Eye (tissue), 1 donor: ENCODE data around the gene AKR7A3.
"Not testable (repeated sequence)": the region's sequence is repeated elsewhere in the genome, so short reads cannot be mapped to it uniquely, and the experiment has no call there.

Source experiments
- DNase-seq: peaks from one replicate; pipeline ENCODE4 v3.0.0-alpha.2; 2015

The AKR7A3 gene

DNA sequence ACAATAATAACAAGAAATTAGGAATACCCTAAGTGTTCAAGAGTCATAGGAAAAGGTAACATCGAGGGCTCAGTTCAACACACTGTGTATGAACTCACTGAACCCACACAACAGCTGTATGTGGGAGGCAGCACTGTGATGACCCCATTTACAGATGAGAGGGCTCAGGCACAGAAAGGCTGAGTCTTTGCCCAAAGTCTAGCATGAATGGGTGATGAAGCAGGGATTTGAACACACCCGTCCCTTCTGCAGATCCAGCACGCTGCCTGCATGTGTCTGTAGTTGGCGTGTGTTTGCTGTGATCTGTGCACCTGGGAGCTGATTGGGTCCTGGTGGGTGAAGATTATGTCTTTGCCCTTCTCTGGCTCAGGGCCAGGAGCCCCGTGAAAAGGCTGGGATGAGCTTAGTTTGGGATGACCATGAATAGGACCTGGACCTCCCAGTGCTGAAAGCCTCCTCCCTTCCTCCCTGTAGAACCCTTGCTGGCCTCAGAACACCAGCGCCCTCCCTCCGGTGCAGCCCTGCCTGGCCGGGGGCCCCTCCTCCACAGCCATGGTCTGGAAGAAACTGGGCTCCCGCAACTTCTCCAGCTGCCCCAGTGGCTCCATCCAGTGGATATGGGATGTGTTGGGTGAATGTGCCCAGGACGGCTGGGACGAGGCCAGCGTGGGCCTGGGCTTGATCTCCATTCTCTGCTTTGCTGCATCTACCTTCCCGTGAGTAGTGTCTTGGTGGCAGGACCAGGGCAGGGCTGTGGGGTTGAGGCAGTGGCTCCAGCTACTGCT, 28.7 kb upstream of the AKR7A3 start:
- no peak for DNase-seq

DNA sequence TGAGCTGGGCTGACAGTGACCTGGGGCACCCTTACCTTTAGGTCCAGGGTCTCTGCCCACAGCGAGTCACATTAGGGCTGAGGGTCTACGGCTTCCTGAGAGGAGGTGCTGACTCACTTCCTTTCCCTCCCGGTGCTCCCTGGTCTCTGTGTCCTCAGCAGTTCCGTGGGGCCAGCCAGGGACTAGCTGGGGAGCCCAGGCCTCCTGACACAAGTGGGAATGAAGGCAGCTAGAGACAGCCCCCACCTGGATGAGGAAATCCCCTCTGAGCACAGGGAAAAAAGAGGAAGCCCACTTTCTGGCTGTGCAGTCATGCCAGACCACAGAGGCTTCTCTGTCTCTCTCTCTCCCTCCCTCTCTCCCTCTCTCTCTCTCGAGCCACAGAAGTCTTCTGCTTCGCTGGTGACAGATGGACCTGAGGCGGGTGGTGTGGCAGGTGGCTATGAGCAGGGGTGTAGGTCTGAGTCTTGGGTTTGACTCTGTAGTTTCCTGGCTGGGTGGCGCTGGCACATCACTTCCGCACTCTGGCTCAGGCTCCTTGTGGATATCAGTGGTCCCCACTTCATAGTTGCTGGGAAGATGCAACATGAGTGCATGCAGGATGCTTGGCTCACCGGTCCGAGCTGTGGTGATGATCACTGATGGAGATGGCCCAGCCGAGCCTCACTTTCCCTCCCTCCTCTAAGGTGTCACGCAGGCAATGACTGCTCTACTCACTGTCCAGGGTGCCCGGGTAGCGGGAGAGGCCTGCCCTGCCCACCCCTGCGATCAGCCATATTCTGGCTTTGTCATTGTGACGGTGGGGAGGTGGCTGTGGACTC, 27.0 kb upstream of the AKR7A3 start:
- peak; percentile 24 for DNase-seq

DNA sequence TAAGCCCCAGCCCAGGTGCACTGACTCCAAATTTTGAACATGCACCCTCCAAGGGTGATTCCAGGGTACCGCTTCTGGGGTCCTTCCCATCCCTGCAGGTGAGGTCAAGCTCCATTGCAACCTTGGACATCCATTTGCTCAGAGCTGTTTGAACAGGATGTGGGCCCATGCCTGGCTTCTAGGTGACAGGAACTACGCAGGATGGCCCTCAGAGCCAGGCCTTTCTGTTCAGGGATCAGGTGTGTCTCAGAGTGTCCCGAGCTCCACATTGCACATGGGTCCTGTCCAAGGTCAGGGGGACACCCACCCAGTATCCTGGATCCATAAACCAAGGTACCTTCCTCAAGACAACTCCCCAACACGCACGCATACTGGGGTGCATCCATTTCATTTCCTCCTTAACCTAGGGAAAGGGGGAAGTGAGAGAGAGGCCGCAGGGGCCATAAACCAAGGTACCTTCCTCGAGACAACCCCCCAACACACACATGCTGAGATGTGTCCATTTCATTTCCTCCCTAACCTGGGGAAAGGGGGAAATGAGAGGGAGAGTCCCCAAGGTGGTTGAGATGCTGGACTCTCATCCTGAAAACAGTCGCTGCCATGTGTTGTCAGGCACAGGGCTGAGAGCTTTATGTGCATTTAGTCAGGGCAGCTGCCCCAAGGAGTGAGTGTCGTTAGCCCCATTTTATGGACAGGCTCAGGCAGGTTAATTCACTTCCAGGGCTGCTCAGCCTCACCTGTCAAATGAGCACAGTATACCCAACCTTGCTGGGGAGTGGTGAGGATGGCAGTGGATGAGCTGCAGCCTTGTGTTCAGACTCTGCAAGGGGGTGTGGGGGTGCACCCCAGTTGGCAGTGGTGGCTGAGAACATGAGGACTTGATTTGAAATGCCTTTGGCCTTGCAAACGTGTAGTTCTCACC, 25.7 kb upstream of the AKR7A3 start:
- no peak for DNase-seq

DNA sequence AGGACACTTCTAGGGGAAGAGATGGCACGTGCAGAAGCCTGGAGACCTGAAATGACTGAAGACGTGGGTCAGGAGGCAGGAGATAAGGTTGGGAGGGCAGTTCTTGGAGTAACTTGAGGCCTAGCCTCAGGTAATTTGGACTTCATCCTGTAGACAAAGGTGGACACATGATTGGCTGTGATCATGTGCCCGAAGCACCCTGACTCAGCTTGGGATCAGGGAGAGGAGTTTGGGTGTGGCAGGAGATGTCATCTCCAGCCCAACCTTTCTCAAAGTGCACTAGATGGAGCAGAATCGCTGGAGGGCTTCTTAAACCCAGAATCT, 25.0 kb upstream of the AKR7A3 start:
- DNase-seq = no peak

DNA sequence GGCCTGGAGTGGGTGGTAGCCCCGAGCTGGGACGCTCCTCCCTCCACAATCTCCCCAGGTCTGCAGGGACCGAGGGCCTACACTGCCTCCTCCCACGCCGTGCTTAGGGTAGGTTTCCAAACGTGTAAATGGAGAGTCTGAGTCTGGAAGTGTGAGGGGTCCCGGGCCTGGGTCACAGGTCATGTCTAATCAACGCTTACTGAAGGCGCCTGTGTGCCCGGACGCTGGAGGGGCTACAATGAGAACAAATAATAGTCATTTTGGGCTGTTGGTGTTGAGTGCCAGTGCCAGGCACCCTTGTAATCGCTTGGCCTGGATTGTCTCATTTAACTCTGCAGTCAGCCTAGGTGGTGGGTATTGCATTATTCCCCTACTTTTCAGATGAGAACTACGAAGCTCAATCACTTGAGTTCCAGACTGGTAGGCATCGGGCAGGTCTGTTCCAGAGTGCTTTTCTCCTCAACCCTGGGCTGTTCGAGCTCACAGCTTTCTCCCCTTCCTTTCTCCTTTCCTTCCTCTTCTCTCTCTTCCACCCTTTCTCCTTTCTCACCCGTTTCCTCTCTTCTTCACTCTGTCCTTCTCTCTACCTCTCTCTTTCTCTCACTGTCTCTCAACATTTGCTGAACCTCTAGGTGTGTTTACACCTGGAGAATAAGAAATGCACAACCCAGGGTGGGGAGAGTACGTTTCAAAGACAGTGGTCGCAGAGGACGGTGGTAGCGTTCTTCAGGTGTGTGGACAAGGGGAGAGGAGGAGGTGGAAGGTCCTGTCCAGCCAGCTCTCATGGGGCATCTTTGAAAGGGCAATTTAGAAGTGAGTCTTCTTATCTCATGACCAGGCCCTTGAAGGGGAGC, 24.4 kb upstream of the AKR7A3 start:
- no peak for DNase-seq

DNA sequence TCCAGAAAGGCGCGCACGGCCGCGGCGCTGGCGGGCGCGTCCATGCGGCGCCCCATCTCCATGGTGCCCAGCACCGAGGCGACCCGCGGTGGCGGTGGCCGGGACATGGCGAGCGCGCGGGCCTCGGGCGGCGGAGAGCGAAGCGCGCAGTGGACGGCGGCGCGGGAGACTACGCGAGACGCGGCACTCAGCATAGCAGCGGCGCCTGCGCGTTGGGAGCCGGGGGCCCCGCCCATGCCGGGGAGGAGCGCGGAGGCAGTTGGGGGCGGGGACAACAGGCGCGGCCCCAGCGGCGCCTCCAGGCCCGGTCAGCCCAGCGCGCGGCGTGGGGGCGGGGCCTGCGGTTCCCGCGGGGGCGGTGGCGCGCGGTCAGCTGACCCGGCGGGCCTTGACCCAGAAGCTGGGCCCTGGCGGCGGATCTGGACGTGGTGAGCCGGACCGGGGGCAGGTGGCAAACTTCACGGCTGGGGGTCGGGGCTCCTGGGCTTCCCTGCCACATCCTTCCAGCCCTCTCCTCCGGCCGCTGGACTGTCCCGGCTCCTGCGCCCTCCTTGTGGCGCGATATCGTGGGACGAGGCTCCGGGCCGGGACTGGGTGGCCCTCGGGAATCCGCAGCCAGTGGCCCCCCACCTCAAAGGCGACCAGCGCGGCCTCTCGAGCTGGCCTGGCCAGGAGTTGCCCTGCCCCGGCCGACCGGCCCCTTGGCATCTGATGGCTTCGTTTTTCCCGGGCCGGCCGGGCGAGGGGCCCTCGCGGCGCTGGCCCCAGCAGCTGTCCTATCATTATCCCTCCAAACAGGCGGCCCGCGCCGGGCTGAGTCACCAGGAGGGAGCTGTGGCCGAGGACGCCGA, 23.6 kb upstream of the AKR7A3 start, which contains the start of the genes AKR7A2 and SLC66A1:
AKR7A2 (minus strand) TSS at position 214 of the 851 bp plus-strand sequence; CDS start at position 194, 20 bp downstream.
SLC66A1 (plus strand) TSS at position 396 of the 851 bp plus-strand sequence. CDS start 5,352 bp downstream, outside the sequence.
- DNase-seq = peak; percentile 97

DNA sequence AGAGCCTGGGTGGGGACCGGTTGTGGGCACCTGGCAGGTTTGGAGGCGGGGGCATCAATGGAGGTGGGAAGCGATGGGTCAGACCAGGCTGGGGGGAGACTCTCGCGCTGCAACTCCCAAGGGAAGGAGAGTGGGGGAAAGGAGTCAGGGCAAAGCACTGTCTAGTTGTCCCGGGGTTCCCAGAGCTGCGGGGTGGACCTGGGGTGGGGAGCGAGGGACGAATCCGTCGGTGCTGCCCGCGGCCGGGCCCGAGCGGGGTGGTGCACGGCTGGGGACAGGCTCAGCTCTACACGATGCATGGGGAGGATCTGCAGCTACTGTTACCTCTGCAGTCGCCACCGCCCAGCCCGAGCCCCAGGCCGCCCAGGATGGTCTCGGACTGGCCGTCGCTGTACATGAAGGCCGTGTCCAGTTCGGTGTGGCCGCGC, 22.9 kb upstream of the AKR7A3 start:
- DNase-seq = no peak

DNA sequence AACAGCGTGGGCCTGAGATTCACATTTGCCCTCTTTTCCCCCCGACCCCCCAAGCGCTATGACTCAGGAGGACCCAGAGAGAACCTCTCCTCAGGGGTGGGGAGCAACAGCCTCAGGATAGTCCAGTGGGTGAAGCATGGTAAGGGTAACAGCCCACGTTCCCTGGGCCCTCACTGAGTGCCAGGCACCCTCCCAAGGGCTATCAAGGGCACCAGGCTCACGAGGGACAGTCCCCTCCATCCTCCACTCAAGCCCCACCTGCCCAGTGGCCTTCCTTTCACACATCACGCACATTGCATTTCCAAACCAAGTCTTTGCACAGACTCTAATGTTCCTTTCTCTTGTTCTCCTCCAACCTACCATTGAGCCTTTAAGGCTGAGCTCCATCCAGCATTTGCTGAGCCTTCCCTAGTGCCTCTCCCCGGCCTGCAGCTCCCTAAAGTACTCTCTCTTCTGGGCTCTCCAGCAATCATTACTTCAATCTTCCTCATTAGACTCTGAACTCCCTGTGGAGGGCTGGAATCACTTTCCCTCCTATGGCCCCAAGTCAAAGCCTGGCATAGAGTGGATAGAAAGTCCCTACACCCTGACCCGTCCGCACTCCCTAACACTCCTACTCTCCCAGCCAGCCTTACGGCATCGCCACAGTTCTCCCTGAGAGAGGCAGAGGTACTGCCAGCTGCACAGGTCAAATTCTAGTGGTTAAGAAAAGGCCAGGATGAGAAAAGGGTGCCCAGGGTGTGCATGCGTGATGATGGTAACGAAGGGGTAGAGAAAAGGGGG, 22.3 kb upstream of the AKR7A3 start:
- peak; percentile 58 for DNase-seq

DNA sequence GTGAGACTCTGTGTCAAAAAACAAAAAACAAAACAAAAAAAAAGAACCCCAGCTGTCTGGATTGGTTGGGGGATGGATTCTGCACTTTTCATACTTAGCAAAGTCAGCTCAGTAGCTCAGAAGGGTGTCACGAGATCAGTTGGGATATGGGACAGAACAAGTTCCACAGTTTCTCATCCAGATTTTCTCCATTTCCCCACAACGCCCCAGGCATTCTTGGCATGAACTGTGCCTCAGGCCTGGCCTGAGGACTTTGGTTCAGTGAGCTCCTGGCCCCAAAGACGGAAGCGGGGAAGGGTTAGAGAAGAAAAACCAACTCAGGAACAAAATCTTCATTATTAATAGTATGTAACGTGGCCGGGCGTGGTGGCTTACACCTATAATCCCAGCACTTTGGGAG, 21.5 kb upstream of the AKR7A3 start:
- DNase-seq = no peak

DNA sequence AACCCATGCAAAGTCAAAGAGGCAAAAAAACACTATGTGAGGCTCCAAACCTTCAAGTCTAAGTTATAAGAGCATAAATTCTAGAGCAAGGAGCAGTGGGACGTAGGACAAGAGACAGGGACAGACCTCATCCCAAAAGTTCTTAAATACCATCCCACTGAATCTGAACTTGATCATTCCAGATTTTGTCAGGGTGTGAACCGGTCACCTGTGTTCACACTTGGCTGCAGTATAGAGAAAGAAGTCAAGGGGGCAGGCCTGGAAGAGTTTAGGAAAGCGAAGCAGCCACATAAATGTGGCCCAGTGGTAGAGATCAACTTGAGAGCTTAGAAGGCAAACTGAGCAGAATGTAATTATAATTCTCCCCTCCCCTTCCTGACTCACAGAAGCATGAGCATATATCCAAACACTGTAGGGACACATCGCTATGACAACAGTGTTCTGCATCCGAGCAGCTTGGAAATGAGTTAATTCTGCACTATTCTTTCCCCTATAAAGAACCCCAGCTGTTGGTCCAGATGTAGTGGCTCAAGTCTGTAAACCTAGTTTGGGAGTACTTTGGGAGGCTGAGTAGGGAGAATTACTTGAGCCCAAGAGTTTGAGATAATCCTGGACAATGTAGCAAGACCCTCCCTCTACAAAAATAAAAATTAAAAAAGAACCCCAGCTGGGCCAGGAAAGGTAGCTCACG, 20.7 kb upstream of the AKR7A3 start:
- DNase-seq = no peak

DNA sequence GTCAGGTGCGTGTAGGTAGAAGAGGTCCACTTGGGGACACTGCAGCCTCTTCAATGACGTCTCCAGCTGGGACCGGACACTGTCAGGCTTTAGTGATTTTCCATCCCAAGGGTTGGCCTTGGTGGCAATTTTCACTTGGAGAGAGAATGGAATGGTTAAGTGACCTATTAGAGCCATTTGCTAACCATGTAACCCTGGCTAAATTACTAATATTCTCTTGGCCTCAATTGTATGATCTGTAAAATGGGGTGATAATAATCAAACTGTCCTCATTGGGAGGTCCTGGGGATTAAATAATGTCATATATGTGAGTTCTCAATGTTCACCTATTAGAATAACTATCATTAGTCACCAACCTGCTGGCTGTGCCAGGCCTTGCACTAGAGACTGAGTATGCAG, 19.9 kb upstream of the AKR7A3 start:
- DNase-seq = no peak

DNA sequence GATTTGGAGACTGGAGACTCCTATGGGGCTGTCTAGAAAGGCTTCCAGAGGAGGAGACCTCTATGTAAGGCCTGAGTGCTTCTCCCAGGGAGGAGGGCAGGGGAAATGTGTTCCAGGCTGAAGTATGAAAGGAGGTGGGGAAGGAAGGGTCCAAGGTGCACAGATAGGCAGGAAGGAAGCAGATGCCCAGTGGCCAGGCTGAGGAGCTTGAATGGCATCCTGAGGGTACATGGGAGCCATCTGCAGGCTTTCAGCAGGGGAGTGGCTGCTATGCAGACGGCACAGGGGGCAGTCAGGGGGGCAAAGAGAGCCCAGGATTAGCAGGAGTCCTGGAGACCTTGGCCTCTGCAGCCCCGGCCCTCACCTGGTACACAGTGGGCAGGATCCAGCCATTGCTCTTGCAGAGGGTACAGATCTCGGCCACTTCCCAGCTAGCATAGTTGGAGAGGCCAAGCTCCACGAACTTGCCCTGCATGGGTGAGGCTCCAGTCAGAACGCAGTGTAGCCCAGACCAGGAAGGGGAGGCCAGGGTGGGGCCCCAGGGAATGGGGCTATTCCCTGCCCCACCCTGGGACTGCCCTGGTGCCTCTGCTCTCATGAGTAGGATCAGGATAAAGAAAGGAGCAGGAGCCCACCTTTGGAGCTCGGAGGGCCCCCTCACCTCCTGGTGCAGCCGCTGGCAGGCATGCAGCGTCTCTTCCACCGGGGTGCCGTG, 19.4 kb upstream of the AKR7A3 start:
- DNase-seq = no peak

DNA sequence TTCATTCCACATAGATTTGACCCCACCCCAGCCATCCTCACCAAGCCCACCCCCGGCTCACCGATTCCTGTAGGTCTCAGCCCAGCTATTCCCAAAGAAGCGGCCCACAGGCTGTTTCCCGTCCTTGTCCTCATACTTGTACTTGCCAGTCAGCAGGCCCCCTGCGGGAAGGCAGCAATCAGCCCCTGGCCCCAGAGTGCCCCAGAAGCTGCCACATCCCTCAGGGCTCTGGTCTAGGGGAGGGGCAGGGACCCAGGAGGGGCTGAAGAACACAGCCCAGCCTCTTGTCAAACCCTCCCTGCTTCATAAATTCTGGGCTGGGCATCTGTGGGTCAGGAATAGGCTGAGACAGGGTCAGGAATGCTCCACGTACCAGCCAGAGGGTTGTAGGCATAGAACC, 18.4 kb upstream of the AKR7A3 start:
- no peak for DNase-seq

DNA sequence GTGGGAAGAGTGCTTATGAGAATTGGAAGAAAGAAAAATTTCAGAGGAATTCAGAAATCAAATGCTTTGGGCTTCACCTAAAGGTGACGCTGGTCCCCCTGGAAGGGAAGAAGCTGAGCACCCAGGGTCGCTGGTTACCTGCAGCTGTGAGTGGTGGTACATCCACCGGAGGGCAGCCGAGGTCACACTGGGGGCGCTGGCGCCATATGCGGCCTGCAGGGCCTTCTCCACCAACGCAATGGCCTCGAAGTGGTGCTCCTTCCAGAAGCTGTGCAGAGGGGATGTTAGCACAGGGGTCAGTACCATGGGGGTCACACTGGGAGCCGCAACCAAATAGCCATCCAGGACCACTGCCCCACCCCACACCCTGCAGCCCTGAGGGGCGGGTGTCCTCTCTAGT, 17.3 kb upstream of the AKR7A3 start:
- no peak for DNase-seq

DNA sequence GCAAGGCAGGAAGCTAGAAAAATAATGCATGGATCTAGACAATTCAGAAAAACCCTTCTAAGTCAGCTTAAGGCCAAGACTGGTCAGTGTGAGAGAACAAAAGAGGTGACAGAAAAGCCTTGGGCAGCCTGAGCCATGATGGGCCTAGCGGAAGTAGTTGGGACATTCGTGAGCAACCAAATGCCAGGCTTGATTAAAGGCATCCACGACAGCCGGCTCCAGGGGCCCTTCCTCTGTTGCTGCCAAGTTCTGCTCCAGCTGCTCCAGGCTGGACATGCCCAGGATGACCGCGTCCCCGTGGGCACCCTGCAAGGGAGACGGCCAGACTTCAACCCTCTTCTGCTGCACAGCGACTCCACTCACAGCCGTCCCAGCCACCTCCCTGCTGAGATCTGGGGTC, 15.5 kb upstream of the AKR7A3 start:
- not testable (repeated sequence) for DNase-seq

DNA sequence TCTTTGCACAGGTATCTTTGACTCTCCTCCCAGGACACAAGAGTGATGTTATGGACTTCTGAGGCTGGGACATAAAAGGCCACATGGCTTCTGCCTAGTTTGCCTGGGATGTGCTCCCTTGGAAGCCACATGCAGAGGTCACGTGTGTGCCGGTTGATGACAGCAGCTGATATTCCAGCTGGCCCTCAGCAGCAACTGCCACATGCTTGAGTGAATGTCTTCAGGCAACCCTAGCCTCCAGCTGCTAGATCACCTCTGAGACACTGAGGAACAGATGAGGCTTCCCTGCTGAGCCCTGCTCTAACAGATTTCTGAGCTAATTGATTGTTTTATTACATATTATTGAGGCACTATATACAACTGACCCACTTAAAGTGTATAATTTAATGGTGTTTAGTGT, 11.6 kb upstream of the AKR7A3 start:
- peak; percentile 55 for DNase-seq

DNA sequence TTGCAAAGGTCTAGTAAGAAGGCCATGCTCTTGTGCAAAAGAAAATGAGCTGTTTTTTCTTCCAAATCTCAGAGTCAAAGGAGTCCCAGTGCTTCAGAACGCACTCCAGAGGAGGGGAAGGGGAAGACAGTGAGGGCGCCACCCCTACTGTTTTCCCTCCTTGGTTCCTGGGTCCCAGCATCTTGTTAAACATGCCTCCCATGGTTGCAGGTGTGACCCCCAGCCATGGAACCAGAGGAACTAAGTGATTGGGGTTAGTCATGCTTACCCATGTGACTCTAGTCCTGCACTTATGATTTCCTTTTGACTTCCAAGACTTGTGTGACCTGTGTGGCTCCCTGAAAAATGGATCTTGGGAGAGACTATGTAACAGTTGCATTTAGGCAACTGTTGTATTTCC, 6.1 kb upstream of the AKR7A3 start:
- DNase-seq = no peak

DNA sequence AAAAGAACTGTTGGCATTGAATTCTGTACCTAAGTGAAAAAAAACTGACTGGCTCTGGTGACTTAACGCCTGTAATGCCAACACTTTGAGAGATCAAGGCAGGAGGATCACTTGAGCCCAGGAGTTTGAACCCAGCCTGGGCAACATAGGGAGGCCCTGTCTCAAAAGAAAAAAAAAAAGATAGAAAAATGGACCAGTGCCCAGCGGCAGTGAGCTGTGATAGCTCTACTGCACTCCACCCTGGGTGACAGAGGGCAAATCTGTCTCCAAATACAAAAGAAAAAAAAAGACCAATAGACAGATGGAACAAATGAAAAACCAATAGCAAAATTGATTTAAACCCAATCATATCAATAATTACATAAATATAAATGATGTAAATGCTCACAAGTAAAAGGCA, 674 bp upstream of the AKR7A3 start:
- no peak for DNase-seq
